HG02588 (cell line): Measurements from ENCODE around the gene RAB17.
A peak's percentile ranks its signal among the peaks of the same experiment; 100 is the strongest.

Source experiments
- ATAC-seq: cut with Tn5 transposase; IDR thresholded peaks from one replicate; pipeline ENCODE4 v1.9.1; 2021; ENCODE audit warnings: mild to moderate bottlenecking, moderate library complexity; ENCODE audit not compliant: unreplicated experiment

The RAB17 gene

GRCh38 chr2:237581326-237581725, 9.2 kb downstream of the RAB17 start:
- no peak for ATAC-seq

- no peak for ATAC-seq
Measured at GRCh38 chr2:237577956-237578870, 12.3 kb downstream of the RAB17 start.

- ATAC-seq = no peak
Measured at GRCh38 chr2:237577458-237577857, 13.1 kb downstream of the RAB17 start.

- no peak for ATAC-seq
Measured at GRCh38 chr2:237576974-237577373, 13.6 kb downstream of the RAB17 start.

- no peak for ATAC-seq
Measured at GRCh38 chr2:237575869-237576862, 14.4 kb downstream of the RAB17 start.

- no peak for ATAC-seq
Measured at GRCh38 chr2:237574894-237575868, 15.4 kb downstream of the RAB17 start.

GRCh38 chr2:237574467-237574866, 16.1 kb downstream of the RAB17 start:
- no peak for ATAC-seq

GRCh38 chr2:237573721-237574415, 16.7 kb downstream of the RAB17 start:
- ATAC-seq = no peak

- ATAC-seq = no peak
Measured at GRCh38 chr2:237572742-237573101, 17.8 kb downstream of the RAB17 start.

- ATAC-seq = peak; percentile 80
Measured at GRCh38 chr2:237572021-237572741, 18.4 kb downstream of the RAB17 start.

- no peak for ATAC-seq
Measured at GRCh38 chr2:237571551-237571950, 19.0 kb downstream of the RAB17 start.

- ATAC-seq = no peak
Measured at GRCh38 chr2:237570776-237571335, 19.7 kb downstream of the RAB17 start.

GRCh38 chr2:237569896-237570295, 20.6 kb downstream of the RAB17 start:
- ATAC-seq = no peak

- ATAC-seq = no peak
Measured at GRCh38 chr2:237569041-237569440, 21.5 kb downstream of the RAB17 start.

- no peak for ATAC-seq
Measured at GRCh38 chr2:237568121-237568660, 22.3 kb downstream of the RAB17 start.

GRCh38 chr2:237567276-237568029, 23.1 kb downstream of the RAB17 start:
- no peak for ATAC-seq

GRCh38 chr2:237566401-237567235, 23.9 kb downstream of the RAB17 start, which contains the start of gene PRLH:
TSS of gene PRLH (plus strand) at chr2:237566574. CDS start at chr2:237566574, 0 bp downstream.
- no peak for ATAC-seq
